ENCODE results near the gene NEB. TPM values are rescaled to one million over a fixed set of nuclear protein-coding genes. Genes with fewer than 3 reads are reported as not detected.

NEB gene
- total RNA-seq, 1 donor from 2014 or later, result under 0.01 TPM

- no peak for TF ChIP-seq CTCF (conservative IDR thresholded peaks at IDR 0.05; ENCODE audit: low read depth, low read length)
- no peak overlapping the region for H3K4me3 ChIP-seq (ENCODE audit: low read depth, low read length)
- no peak for DNase-seq (ENCODE audit: low read depth)
Measured at GRCh38 chr2:151679994-151680393, 54.3 kb downstream of the NEB start.

GRCh38 chr2:151678849-151679248 lies 55.4 kb downstream of the NEB start:
- TF ChIP-seq CTCF (conservative IDR thresholded peaks at IDR 0.05; ENCODE audit: low read depth, low read length), result no peak
- no peak for DNase-seq (ENCODE audit: low read depth)
- H3K4me3 ChIP-seq (ENCODE audit: low read depth, low read length), result no peak overlapping the region

DNA sequence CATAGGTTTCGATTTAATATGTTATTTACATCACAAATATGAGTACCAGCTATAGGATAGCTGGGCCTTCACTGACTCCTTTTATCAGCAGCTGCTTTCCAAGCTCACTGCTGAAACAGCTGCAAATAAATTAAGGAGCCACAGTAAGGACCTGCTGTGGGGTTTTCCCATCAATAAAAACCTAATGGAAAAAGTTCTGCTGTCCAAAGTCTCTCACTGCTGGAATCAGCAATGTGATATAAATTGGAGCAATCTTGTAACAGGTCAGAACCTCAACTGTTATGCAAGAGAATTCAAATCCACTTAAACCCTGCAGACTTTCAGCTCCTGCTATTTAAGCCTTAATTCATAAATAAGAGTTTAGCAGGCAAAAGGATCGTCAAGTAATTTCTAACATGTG lies 61.3 kb downstream of the NEB start:
- no peak overlapping the region for H3K4me3 ChIP-seq (ENCODE audit: low read depth, low read length)
- no peak for DNase-seq (ENCODE audit: low read depth)
- TF ChIP-seq CTCF (conservative IDR thresholded peaks at IDR 0.05; ENCODE audit: low read depth, low read length), result no peak

GRCh38 chr2:151672277-151672676 lies 62.0 kb downstream of the NEB start:
- no peak for DNase-seq (ENCODE audit: low read depth)
- TF ChIP-seq CTCF (conservative IDR thresholded peaks at IDR 0.05; ENCODE audit: low read depth, low read length), result no peak

GRCh38 chr2:151670846-151671597 lies 63.3 kb downstream of the NEB start:
- H3K4me3 ChIP-seq (ENCODE audit: low read depth, low read length), result no peak overlapping the region
- DNase-seq (ENCODE audit: low read depth), result no peak
- TF ChIP-seq CTCF (conservative IDR thresholded peaks at IDR 0.05; ENCODE audit: low read depth, low read length), result no peak

More at GRCh38 chr2:151672277-151672676, 62.0 kb downstream of the NEB start:
- no peak overlapping the region for H3K4me3 ChIP-seq (ENCODE audit: low read depth, low read length)

GRCh38 chr2:151670346-151670745 lies 63.9 kb downstream of the NEB start:
- DNase-seq (ENCODE audit: low read depth), result no peak
- no peak overlapping the region for H3K4me3 ChIP-seq (ENCODE audit: low read depth, low read length)
- no peak for TF ChIP-seq CTCF (conservative IDR thresholded peaks at IDR 0.05; ENCODE audit: low read depth, low read length)

DNA sequence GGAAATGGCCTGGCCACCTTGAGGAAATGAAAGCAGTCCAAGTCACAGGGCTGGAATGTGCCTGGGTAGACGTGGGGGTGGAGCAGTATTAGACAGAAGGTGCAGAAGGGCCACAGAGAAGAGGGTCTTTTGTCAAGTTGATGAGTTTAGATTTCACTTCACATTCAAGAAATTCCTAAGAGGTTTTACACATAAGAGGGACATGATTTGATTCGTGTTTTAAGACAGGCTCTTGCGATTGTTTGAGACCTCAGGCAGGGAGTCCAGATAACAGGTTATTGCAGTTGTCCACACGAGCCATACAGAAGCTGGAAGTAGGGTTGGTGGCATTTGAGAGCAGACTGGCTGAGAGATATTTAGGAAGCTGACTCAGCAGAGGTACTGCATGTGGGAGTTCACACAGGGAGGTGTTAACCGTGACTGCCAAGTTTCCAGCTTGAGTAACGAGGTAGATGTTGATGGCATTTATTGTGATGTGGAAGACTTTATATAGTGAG lies 64.6 kb downstream of the NEB start:
- no peak for TF ChIP-seq CTCF (conservative IDR thresholded peaks at IDR 0.05; ENCODE audit: low read depth, low read length)
- H3K4me3 ChIP-seq (ENCODE audit: low read depth, low read length), result no peak overlapping the region
- peak; percentile 18 for DNase-seq (ENCODE audit: low read depth)
